Fibroblast of lung (primary cell): Measurements from ENCODE around the gene NR2F1-AS1. TPM values are rescaled to one million over a fixed set of nuclear protein-coding genes. Genes with fewer than 3 reads are reported as not detected.
A peak's percentile ranks its signal among the peaks of the same experiment; 100 is the strongest.

Experiments
- DNase-seq, 2 donors: peaks; one replicate each; pipeline versions ENCODE4 v3.0.0 to v3.0.0-alpha.2; 2010; ENCODE audit warnings: low read depth in 2 of 2
- H2AFZ ChIP-seq: 2 replicates; pipeline ENCODE4 v1.5.1; 2012; ENCODE audit warnings: low read length, control low read depth, inconsistent platforms
- H3K27ac ChIP-seq: 2 replicates; pipeline ENCODE4 v1.5.1; 2011; ENCODE audit warnings: low read length, control low read depth; ENCODE audit not compliant: insufficient read depth
- H3K27me3 ChIP-seq: 2 replicates; pipeline ENCODE4 v1.5.1; 2011; ENCODE audit warnings: mild to moderate bottlenecking, low read length; ENCODE audit not compliant: control insufficient read depth, insufficient read depth
- H3K36me3 ChIP-seq: 2 replicates; pipeline ENCODE4 v1.5.1; 2011; ENCODE audit warnings: low read length; ENCODE audit not compliant: control insufficient read depth, insufficient read depth
- H3K4me1 ChIP-seq: 2 replicates; pipeline ENCODE4 v1.5.1; 2011; ENCODE audit warnings: low read length; ENCODE audit not compliant: control insufficient read depth, insufficient read depth; ENCODE audit errors: extremely low read depth
- H3K4me2 ChIP-seq: 2 replicates; pipeline ENCODE4 v1.5.1; 2011; ENCODE audit warnings: low read length, control low read depth; ENCODE audit not compliant: insufficient read depth; ENCODE audit errors: extremely low read depth
- H3K4me3 ChIP-seq, 4 experiments: fragments of 200-600 bp in 1 of 4; sonication (generic) in 1 of 4; replicated peaks in 1 of 4; 2 replicates each; pipeline ENCODE4 v1.5.1; 2011 to 2016; ENCODE audit warnings: low read length in 4 of 4, low read depth in 3 of 4, mild to moderate bottlenecking in 3 of 4, control low read depth in 2 of 4, inconsistent platforms in 1 of 4, mixed read lengths in 1 of 4; ENCODE audit not compliant: insufficient read depth in 1 of 4; ENCODE audit errors: control extremely low read depth in 1 of 4
- H3K79me2 ChIP-seq: 2 replicates; pipeline ENCODE4 v1.5.1; 2012; ENCODE audit warnings: mild to moderate bottlenecking, low read length, inconsistent platforms; ENCODE audit not compliant: control insufficient read depth, insufficient read depth
- H3K9ac ChIP-seq: 2 replicates; pipeline ENCODE4 v1.5.1; 2011; ENCODE audit warnings: mild to moderate bottlenecking, low read length, control low read depth; ENCODE audit not compliant: insufficient read depth
- H3K9me3 ChIP-seq: 2 replicates; pipeline ENCODE4 v1.5.1; 2012; ENCODE audit warnings: low read depth, low read length; ENCODE audit not compliant: control insufficient read depth, insufficient read depth
- H4K20me1 ChIP-seq: 2 replicates; pipeline ENCODE4 v1.5.1; 2011; ENCODE audit warnings: low read length; ENCODE audit not compliant: control insufficient read depth, insufficient read depth; ENCODE audit errors: extremely low read depth
- CTCF ChIP-seq, 2 donors: IDR thresholded peaks in 1 of 2; conservative IDR thresholded peaks in 1 of 2; 1 replicate in 1 of 2; 2 replicates in 1 of 2; pipeline ENCODE4 v1.5.1; 2011 to 2012; ENCODE audit warnings: low read length in 2 of 2, control low read depth in 1 of 2, inconsistent platforms in 1 of 2, low read depth in 1 of 2, mild to moderate bottlenecking in 1 of 2
- EZH2 ChIP-seq: IDR thresholded peaks from 2 replicates; pipeline ENCODE4 v1.5.1; 2012; ENCODE audit warnings: low read length, control low read depth, mild to moderate bottlenecking; ENCODE audit errors: missing control alignments
- polyA plus RNA-seq, 2 donors: library from polyadenylated mRNA; depleted of rRNA in 1 of 2; stranded (reverse) in 1 of 2; unstranded in 1 of 2; fragments of >200 nt; gene quantifications; 2 replicates each; pipeline ENCODE4 v1.2.1, GENCODE V29; 2011 to 2012; ENCODE audit warnings: missing spikeins in 1 of 2
- total RNA-seq: library from RNA; depleted of rRNA; stranded (reverse); fragments of >200 nt; gene quantifications from 2 replicates; pipeline ENCODE4 v1.2.1, GENCODE V29; 2014

The NR2F1-AS1 gene
- total and polyA plus RNA-seq, 2 donors (not counting 1 experiment from before 2014, with no cell fraction given) = 29.6 to 44.6 TPM

- no peak overlapping the region for H3K27ac ChIP-seq
- DNase-seq = no peak
- no peaks in the 10 kb centered on the region for H4K20me1 ChIP-seq
- no peak overlapping the region for H3K9ac ChIP-seq
- H3K4me1 ChIP-seq = no peaks in the 10 kb centered on the region
- H2AFZ ChIP-seq = no peak overlapping the region
- H3K4me3 ChIP-seq = no peak overlapping the region
- H3K4me2 ChIP-seq = no peak overlapping the region
- no peaks in the 10 kb centered on the region for H3K9me3 ChIP-seq
- H3K27me3 ChIP-seq = no peaks in the 10 kb centered on the region
- no peaks in the 10 kb centered on the region for H3K36me3 ChIP-seq
- TF ChIP-seq CTCF (conservative IDR thresholded peaks at IDR 0.05 in 1 of 2, IDR thresholded peaks at IDR 0.05 in 1 of 2; ENCODE audit: low read depth in 1 of 2, low read length in 2 of 2) (no peak), EZH2 (no peak)
- H3K79me2 ChIP-seq = no peaks in the 10 kb centered on the region
Measured at GRCh38 chr5:93401634-93402213, 179.3 kb downstream of the NR2F1-AS1 start.

GRCh38 chr5:93399675-93400074 lies 181.3 kb downstream of the NR2F1-AS1 start:
- Histone ChIP-seq H3K9me3 (no peaks in the 10 kb centered on the region), H3K27me3 (no peaks in the 10 kb centered on the region), H3K4me3 (no peak overlapping the region), H3K27ac (no peak overlapping the region), H3K36me3 (no peaks in the 10 kb centered on the region), H2AFZ (no peak overlapping the region), H3K4me1 (no peaks in the 10 kb centered on the region), H3K79me2 (no peaks in the 10 kb centered on the region), H3K4me2 (no peak overlapping the region), H3K9ac (no peak overlapping the region), H4K20me1 (no peaks in the 10 kb centered on the region)
- no peak for DNase-seq
- no peak for TF ChIP-seq EZH2
- TF ChIP-seq CTCF (conservative IDR thresholded peaks at IDR 0.05 in 1 of 2, IDR thresholded peaks at IDR 0.05 in 1 of 2; ENCODE audit: low read depth in 1 of 2, low read length in 2 of 2) = no peak

- H3K27me3 ChIP-seq = no peaks in the 10 kb centered on the region
- no peak overlapping the region for H2AFZ ChIP-seq
- no peaks in the 10 kb centered on the region for H3K79me2 ChIP-seq
Measured at GRCh38 chr5:93395971-93396379, 185.0 kb downstream of the NR2F1-AS1 start.

More at GRCh38 chr5:93395971-93396379, 185.0 kb downstream of the NR2F1-AS1 start:
- Histone ChIP-seq H3K9me3 (no peaks in the 10 kb centered on the region), H4K20me1 (no peaks in the 10 kb centered on the region), H3K4me2 (no peak overlapping the region), H3K27ac (no peak overlapping the region), H3K4me1 (no peaks in the 10 kb centered on the region), H3K9ac (no peak overlapping the region), H3K4me3 (no peak overlapping the region), H3K36me3 (no peaks in the 10 kb centered on the region)
- TF ChIP-seq CTCF (conservative IDR thresholded peaks at IDR 0.05 in 1 of 2, IDR thresholded peaks at IDR 0.05 in 1 of 2; ENCODE audit: low read depth in 1 of 2, low read length in 2 of 2) (no peak), EZH2 (no peak)
- peak; percentile 26 to 42 for DNase-seq
